GM21447 (cell line): ENCODE data around the gene CCT3.

Experiments used
- ATAC-seq: cut with Tn5 transposase; IDR thresholded peaks from one replicate; pipeline ENCODE4 v1.9.1; 2021; ENCODE audit not compliant: unreplicated experiment

CCT3 gene

DNA sequence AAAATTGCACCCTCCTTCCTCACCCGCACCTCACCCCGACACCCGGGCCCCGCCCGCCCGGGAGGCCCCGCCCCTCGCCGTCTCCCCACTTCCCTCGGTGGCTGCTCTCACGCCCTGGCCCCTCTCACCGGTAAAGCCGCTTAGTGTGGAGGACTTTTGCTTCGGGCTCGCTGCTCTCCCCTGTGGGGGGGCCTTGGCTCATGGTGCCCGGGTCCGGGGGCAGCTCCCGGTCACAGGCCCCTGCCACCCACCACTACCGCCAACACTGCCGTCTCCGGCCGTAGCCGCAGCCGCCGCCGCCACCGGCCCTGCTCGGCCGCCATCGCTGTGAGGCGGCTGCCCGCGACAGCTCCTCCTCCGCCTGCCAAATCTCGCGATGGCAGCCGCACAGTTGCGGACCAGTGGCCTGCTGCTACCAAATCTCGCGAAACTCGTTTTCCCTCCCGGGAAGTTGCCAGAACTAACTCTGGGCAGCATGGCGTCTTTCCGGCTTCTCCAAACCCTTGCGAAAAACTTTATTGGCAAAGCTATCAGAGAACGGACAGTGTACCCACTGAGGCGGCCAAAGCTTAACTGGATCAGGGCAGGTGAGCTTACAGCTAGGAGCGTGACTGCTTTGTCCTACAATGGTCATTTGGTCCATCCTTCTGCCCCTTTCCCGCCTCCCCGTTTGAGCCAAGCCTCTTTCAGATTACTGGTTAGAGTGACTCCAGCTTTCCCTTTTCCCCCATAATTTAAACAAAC, 55.4 kb downstream of the CCT3 start, which contains the start of gene SMG5:
Gene SMG5 (minus strand): TSS at position 347 of the 744 bp plus-strand sequence. CDS start 145 bp downstream, at position 202.
- ATAC-seq: peak; percentile 70

DNA sequence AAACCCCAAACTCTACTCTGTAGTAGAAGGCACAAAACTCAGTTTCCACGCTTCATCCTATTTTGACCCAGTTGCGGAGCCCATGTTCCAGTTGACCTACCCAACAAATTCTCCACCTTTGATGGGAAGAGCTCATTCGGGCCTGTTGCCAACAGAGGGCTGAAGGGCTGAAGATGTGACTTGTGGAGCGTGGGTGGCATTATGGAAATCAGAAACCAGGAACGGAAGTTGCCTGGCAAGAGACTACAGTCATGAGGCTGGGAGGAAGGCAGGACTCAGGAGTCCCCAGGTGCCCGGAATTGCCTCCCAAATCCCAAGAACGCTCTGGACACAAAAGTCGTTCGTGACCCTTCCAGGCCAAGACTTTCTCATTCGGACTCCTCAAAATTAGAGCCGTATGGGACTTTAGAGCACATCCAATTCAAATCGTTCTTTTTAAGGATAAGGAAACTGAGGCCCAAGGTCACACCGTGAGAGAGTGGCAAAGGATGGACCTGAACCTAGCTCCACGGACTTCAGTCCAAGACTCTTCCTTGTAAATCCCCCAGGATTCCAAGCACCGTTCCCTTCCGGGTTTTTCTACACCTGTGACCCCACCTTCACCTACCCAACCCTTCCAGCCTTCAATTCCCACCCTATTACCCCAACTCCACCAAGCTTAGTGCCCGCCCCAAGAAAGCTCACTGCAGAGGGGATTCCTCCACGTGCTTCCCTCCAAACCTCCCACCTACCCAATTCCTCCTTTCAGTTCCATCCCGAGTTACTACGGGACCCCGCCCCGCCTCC, 56.2 kb downstream of the CCT3 start:
- ATAC-seq: no peak

DNA sequence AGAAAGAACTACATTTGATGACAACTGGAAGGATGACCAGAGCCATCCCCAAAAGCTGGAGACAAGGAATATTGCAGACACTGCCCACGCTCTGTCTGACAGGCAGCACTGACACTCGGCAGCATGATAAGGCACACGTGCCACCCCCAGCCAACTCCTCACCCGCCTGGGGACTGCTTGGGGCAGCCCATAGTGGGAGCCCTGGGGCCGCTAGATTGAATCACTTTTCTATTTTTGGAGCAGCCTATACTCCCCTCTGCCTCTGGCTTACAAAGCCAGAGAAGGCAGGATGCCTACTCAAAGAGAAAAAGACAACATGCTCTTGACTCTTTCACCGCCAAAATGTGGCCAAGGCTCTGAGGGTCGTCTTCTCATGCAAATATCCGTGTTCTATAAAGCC, 56.8 kb downstream of the CCT3 start:
- peak; percentile 54 for ATAC-seq

DNA sequence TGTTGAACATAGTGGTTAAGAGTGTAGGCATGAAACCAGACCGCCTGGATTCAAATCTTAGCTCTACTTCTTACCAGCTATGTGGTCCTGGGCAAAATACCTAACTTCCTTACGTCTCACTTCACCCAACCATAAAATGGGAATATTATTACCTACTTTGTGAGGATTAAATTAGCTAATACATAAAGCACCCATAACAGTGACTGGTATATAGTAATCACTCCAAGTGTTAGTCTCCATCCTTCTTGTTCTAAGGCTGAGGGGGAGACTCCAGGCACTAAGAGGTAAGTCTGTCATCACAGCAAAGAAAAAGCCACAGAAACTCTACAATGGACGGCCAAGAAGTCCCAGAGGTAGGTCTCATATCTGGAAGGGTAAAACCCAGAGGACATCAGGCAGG, 58.3 kb downstream of the CCT3 start:
- ATAC-seq: no peak

DNA sequence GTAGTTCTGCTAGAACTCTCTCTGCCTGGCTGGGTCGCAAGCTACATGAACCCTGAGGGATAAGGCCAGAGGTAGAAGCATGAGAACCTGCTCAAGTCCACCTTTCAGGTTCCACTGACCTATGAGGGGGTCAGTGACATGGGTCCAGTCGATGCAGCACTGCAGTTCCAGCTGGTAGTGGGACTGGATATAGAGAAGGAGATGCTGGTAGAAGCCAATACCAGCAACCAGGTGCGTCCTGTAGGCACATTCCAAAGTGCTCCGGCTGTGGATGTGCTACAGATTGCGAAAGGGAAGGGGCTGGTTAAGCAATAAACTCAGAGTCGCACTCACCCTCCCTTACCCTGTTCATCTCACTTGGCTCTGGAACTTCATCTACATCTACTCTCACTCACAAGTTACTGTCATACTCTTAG, 61.1 kb downstream of the CCT3 start:
- no peak for ATAC-seq

DNA sequence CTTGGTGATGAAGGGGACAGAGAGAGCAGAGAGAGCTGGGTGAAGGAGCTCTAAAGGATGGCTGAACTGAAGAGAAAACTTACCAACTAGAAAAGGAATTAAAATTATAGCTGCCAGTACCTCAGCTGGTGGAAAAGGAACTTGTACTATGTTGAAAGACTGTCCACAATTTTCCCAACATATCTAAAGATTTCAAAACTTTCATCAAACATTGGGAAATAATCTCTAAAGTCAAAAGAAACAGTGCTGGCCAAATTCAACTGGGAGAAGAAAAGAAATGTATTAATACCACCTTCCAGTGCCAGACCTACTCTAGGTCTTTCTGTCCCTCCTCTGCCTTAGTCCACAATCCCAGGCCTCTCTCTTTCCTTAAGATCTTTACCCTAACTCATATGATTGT, 61.6 kb downstream of the CCT3 start:
- no peak for ATAC-seq

DNA sequence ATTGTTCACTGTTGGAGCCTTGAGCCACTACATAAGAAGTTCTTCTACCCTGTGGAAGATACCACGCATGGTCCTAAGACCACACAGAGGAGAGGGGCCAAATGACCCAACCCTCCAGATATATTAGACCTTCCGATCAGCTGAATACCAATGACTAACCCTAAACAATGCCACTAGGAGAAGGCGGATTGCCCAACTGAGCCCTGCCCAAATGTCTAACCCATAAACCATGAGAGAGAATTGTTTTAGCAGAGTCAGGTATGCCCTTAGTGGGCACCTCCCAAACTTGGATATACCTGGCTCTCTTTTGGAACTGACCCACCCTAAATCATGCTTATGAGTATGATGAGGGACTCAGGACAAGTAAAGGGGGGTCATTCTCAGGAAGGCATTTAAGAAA, 67.8 kb downstream of the CCT3 start:
- no peak for ATAC-seq

DNA sequence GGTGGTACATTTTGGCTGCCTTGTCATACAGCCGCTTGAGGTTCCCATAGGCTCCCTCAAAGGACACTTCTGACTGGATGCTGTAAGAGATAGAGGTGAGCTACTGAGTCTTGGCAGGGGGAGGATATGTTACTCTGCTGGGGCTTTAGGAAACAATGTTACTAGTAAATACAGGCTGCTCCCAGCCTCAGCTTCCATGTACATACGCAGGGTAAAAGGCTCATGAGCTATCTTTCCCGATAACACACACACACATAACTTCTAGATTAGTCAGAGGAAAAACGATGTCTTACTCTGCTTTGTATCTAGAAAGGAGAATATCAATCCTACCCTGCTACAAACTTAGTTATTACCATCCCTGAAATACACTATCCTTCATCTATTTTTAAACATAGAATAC, 69.8 kb downstream of the CCT3 start:
- ATAC-seq: no peak

DNA sequence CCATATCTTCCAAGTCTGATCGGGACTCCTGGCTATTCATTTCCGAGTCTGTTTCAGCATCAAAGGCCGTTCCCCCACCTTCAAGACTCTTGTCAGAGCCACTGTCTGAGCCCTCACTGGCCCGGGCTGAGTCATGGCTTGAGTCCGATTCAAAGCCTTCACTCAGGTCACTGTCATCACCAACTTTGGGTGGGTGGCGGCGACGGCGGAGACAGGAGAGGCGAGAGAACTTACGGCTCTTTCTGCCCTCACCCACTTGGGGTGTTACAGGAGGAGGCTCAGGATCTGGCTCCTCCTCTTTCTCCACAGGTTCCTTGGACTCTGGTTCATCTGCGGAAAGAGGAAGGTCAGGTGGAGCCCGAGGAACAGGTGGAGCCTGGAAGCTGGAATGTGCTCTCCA, 72.0 kb downstream of the CCT3 start:
- no peak for ATAC-seq

DNA sequence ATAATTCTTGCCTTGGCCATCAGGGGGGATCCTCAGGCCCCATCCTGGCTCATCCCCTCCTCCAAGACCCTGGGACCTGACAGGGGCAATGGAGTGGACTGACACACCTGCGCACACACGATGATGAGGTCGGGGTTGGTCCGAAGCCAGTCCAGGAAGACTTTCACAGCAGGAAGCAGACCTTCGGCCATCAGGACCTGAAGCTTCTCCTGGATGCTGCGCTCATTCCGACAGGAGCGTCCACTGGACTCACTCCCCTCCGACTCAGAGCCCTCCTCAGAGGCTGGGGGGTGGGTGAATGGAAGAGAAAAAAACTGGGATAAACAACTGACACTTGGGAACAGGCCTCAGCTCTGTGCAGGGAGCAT, 74.8 kb downstream of the CCT3 start:
- ATAC-seq: no peak

DNA sequence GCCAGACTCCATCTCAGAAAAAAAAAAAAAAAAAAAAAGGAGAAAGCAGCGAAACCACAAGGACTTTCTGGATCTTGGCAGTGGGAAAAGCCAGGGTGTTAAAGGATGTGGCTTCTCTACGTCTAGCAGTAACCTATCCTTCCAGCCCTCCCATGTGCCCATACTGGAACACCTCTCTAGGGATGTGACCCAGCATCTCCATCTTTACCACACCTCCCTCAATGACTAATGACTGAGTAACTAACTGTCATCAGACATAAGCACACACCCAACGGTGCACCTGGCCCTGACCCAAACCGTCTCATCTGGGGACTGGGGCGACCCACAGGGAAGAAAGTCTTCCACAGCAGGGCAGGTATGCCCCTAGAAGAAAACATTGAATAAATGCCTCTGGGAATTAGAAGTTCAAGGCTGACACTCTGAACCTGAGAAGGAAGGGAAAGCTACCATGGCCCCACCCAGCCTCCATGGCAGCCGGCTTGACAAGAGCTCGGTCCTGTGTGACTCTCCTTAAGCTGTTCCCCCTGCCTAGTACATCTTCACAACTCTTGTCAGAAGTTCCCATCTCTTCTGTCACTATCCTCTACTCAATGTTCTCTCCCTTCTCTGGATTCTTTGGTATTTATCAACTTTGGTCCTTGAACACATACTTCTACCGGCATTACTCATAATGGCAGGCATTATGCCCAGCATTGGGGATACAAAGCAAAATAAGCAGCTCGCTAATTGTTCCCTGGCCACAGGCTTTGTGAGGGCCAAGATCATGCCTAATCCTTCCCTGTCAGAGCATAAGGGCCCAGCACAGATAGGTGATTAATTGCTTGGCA, 75.4 kb downstream of the CCT3 start:
- no peak for ATAC-seq

DNA sequence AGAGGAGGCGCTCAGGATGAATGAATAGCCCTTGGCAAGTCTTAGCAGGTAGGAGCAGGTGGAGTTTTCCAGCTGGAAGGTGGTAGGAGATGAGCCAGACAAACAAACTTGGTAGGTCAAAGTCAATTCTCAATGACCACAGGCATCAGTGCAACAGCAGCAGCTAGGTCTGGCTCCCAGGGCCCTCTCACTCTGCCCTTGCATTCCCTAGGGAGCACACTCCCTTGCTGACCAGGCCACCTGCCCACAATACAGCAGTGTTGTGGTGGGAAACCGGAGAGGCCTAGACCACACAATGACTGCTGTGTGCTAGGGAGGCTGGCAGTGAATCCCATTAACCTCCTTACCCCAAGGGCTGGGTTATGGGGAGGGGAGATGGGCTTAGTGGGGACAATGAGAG, 77.2 kb downstream of the CCT3 start:
- no peak for ATAC-seq

DNA sequence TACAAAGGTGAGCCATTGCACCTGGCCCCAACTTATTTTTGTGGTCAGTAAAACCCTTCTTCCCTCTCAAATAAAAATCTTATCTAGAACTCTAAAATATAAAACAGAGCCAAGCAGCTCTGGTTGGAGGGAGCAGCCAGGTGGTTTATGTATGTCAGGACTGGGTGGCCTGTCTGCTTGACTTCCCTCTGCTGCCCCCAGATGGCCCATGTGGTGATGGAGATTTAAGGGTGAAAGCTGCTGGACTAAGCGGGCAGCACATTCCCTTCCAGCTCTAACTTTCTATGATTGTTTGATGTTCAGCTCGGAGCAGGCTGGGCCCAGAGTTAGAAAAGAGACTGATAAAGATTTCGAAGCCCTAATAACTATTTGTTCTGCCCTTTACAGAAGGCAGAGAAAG, 78.3 kb downstream of the CCT3 start:
- ATAC-seq: no peak
